Measurements from ENCODE around the gene XRN1.

Gene XRN1

GRCh38 chr3:142296507-142296906, 151.3 kb downstream of the XRN1 start:
- TF ChIP-seq TAF1 (IDR thresholded peaks at IDR 0.05; ENCODE audit: low read depth) (no peak), TEAD4 (IDR thresholded peaks at IDR 0.05) (no peak), CEBPB (IDR thresholded peaks at IDR 0.05) (no peak), CREB1 (IDR thresholded peaks at IDR 0.05; ENCODE audit: low read depth) (no peak)

- TF ChIP-seq TEAD4 (IDR thresholded peaks at IDR 0.05) (no peak), YY1 (IDR thresholded peaks at IDR 0.05; ENCODE audit: low read depth) (0 out of 2 replicates have a peak, but pooled peaks have one; percentile 21), ZBTB7A (IDR thresholded peaks at IDR 0.05; ENCODE audit: low read depth) (no peak)
Observed at GRCh38 chr3:142287866-142288638, 159.8 kb downstream of the XRN1 start.

GRCh38 chr3:142285083-142285517, 162.7 kb downstream of the XRN1 start:
- 0 out of 2 replicates have a peak, but pooled peaks have one; percentile 25 for TF ChIP-seq YY1 (IDR thresholded peaks at IDR 0.05; ENCODE audit: low read depth)
- no peak for TF ChIP-seq TEAD4 (IDR thresholded peaks at IDR 0.05)

- TF ChIP-seq NFIC (IDR thresholded peaks at IDR 0.05) (no peak), ZBTB7A (IDR thresholded peaks at IDR 0.05; ENCODE audit: low read depth) (no peak), CEBPB (IDR thresholded peaks at IDR 0.05) (no peak), REST (IDR thresholded peaks at IDR 0.05; ENCODE audit: low read depth) (no peak), CREB1 (IDR thresholded peaks at IDR 0.05; ENCODE audit: low read depth) (no peak), TAF1 (IDR thresholded peaks at IDR 0.05; ENCODE audit: low read depth) (no peak), TCF12 (IDR thresholded peaks at IDR 0.05; ENCODE audit: low read depth) (no peak), RAD21 (IDR thresholded peaks at IDR 0.05; ENCODE audit: low read depth) (no peak)
- TF ChIP-seq, protein P1, sequence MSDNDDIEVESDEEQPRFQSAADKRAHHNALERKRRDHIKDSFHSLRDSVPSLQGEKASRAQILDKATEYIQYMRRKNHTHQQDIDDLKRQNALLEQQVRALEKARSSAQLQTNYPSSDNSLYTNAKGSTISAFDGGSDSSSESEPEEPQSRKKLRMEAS (IDR thresholded peaks at IDR 0.05), result no peak
Observed at GRCh38 chr3:142282503-142282902, 165.3 kb downstream of the XRN1 start.

DNA sequence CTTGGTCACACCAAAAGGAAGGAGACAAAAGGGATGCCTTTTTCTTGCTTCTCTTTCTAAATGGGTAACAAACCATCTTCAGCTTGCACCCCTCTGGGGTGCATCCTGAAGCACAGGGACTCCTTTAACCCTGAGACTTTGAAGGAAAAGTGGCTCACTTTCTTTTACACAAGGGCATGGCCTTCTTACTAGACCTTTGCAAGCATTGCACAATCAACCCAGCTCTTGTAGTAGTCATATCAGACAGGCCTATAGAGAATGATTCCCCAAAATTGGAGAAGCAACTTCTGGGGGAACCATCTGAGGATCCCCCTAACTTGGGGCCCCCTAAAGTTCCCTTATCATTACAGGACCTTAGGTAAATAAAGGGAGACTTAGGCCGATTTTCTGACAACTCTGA, 166.4 kb downstream of the XRN1 start:
- no peak for TF ChIP-seq REST (IDR thresholded peaks at IDR 0.05; ENCODE audit: low read depth)
- no peak for TF ChIP-seq EGR1 (IDR thresholded peaks at IDR 0.05)
- TF ChIP-seq, protein P2, sequence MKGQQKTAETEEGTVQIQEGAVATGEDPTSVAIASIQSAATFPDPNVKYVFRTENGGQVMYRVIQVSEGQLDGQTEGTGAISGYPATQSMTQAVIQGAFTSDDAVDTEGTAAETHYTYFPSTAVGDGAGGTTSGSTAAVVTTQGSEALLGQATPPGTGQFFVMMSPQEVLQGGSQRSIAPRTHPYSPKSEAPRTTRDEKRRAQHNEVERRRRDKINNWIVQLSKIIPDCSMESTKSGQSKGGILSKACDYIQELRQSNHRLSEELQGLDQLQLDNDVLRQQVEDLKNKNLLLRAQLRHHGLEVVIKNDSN (IDR thresholded peaks at IDR 0.05), result no peak
- no peak for TF ChIP-seq TCF12 (IDR thresholded peaks at IDR 0.05; ENCODE audit: low read depth)
- TF ChIP-seq TEAD4 (IDR thresholded peaks at IDR 0.05), result no peak
- no peak for TF ChIP-seq ZBTB7A (IDR thresholded peaks at IDR 0.05; ENCODE audit: low read depth)
- TF ChIP-seq CREB1 (IDR thresholded peaks at IDR 0.05; ENCODE audit: low read depth), result no peak
- no peak for TF ChIP-seq RAD21 (IDR thresholded peaks at IDR 0.05; ENCODE audit: low read depth)
- TF ChIP-seq FOXM1 (IDR thresholded peaks at IDR 0.05; ENCODE audit: borderline replicate concordance, low read depth), result no peak
- no peak for TF ChIP-seq TAF1 (IDR thresholded peaks at IDR 0.05; ENCODE audit: low read depth)
- no peak for TF ChIP-seq NFIC (IDR thresholded peaks at IDR 0.05)
- TF ChIP-seq EP300 (IDR thresholded peaks at IDR 0.05; ENCODE audit: borderline replicate concordance), result no peak
- no peak for TF ChIP-seq CEBPB (IDR thresholded peaks at IDR 0.05)
- no peak for TF ChIP-seq YY1 (IDR thresholded peaks at IDR 0.05; ENCODE audit: low read depth)

DNA sequence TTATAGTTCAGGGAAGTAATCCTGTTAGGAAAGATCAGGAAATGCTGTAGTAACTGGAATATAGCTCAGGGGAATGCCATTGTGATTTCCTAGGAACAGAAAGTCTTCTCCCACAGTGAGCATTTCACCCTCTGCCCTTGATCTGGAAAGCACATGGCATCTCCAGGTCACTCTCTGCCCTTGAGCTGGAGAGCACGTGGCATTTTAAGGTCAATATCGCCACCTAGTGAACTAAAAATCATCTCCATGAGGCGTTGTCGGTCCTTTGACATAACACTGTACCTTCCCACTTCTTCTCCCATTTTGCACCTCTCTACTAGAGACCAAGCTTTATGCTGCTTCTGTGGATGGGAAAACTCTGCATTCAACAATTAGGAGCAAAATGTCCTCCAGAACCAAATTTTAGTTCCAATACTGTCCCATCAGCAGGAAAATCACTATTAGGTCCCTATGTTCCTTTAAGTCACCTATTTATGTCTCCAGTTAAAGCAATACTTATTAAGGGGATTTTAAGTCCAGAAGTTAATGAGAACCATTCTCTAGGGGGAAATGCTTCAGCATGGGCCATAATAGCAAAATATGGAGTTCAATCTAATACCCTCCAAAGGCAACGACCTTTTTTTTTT, 167.8 kb downstream of the XRN1 start:
- TF ChIP-seq, protein P2 (IDR thresholded peaks at IDR 0.05), result peak; percentile 52; the same call in 1 of the 2 replicates
- no peak for TF ChIP-seq CEBPB (IDR thresholded peaks at IDR 0.05)
- TF ChIP-seq RAD21 (IDR thresholded peaks at IDR 0.05; ENCODE audit: low read depth), result peak; percentile 98
- no peak for TF ChIP-seq TCF12 (IDR thresholded peaks at IDR 0.05; ENCODE audit: low read depth)
- TF ChIP-seq, protein P1 (IDR thresholded peaks at IDR 0.05), result peak; percentile 96

All from Ishikawa (cell line).